Astrocyte (in vitro differentiated cells and primary cell): Measurements from ENCODE around the gene UBR2.

Source experiments
- CTCF ChIP-seq: IDR thresholded peaks from 2 replicates; pipeline ENCODE4 v1.5.1; 2011; ENCODE audit warnings: low read depth, mild to moderate bottlenecking, inconsistent platforms, low read length, moderate library complexity; ENCODE audit not compliant: insufficient read depth
- EZH2 ChIP-seq: IDR thresholded peaks from 2 replicates; pipeline ENCODE4 v1.6.1; 2012; ENCODE audit warnings: mild to moderate bottlenecking, low read length, inconsistent platforms; ENCODE audit not compliant: insufficient read depth

DNA sequence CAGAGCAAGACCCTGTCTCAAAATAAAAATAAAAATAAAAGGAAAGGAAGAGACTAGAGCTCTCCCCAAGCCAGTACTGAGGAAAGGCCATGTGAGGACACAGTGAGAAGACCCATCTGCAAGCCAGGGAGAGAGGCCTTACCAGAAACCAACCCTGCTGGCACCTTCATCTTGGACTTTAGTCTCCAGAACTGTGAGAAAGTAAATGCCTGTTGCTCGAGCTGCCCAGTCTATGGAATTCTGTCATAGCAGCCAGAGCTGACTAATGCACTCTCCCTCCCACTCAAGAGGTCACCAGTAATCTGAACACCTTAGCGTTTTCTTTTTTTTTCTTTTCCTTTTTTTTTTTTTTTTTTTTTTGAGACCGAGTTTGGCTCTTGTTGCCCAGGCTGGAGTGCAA, 165.9 kb downstream of the UBR2 start:
- TF ChIP-seq CTCF (no peak), EZH2 (no peak)
